Upper lobe of left lung (tissue), 4 donors: Measurements from ENCODE around the gene SLC17A3.

Experiments
- CTCF ChIP-seq, 6 experiments: fragments of 450-650 bp in 4 of 6; fragments of 200-600 bp in 2 of 6; sonication (generic) in 2 of 6; IDR thresholded peaks; one replicate each; pipeline ENCODE4 v1.5.1; 2016 to 2019; ENCODE audit warnings: antibody characterized with exemption in 6 of 6
- POLR2AphosphoS5 ChIP-seq, 2 donors: sonication (generic); formaldehyde crosslinking; IDR thresholded peaks; one replicate each; pipeline ENCODE4 v1.5.1; 2017; ENCODE audit warnings: antibody characterized with exemption in 2 of 2

- no peak for TF ChIP-seq CTCF (IDR thresholded peaks at IDR 0.05)
- TF ChIP-seq POLR2AphosphoS5 (IDR thresholded peaks at IDR 0.05), result no peak
Observed at GRCh38 chr6:25922301-25922700, 48.3 kb upstream of the SLC17A3 start.
